Neural cell (in vitro differentiated cells): ENCODE measurements around the gene ECEL1. TPM values are rescaled to one million over a fixed set of nuclear protein-coding genes. Genes with fewer than 3 reads are reported as not detected.
"Not testable (repeated sequence)": the region's sequence is repeated elsewhere in the genome, so short reads cannot be mapped to it uniquely, and the experiment has no call there.

Experiments used
- H2AFZ ChIP-seq: fragments of 200-600, 300-800 bp; sonication (generic), shearing (Covaris generic); 2 replicates; pipeline ENCODE4 v1.6.0; 2014; ENCODE audit warnings: low read depth, mild to moderate bottlenecking, antibody characterized with exemption, low read length, moderate library complexity
- H3F3A ChIP-seq: fragments of 200-600 bp; shearing (Covaris generic); 2 replicates; pipeline ENCODE4 v1.6.1; 2016; ENCODE audit warnings: mild to moderate bottlenecking, moderate library complexity, mixed read lengths, antibody characterized with exemption, low read length; ENCODE audit not compliant: insufficient read depth, poor library complexity, severe bottlenecking
- H3K27ac ChIP-seq: fragments of 200-600, 300-800 bp; sonication (generic), shearing (Covaris generic); 2 replicates; pipeline ENCODE4 v1.5.1; 2014; ENCODE audit warnings: mild to moderate bottlenecking, low read length, moderate library complexity
- H3K27me3 ChIP-seq: fragments of 300-800, 200-600 bp; sonication (generic), shearing (Covaris generic); 2 replicates; pipeline ENCODE4 v1.6.0; 2014; ENCODE audit warnings: mild to moderate bottlenecking, low read depth, low read length, moderate library complexity; ENCODE audit not compliant: insufficient read depth
- H3K36me3 ChIP-seq: fragments of 300-800, 200-600 bp; sonication (generic), shearing (Covaris generic); 2 replicates; pipeline ENCODE4 v1.5.1; 2014; ENCODE audit warnings: mild to moderate bottlenecking, antibody characterized with exemption, low read length, moderate library complexity; ENCODE audit not compliant: insufficient read depth
- H3K4me2 ChIP-seq: fragments of 300-800, 200-600 bp; sonication (generic), shearing (Covaris generic); 2 replicates; pipeline ENCODE4 v1.6.0; 2014; ENCODE audit warnings: mild to moderate bottlenecking, low read length
- H3K4me3 ChIP-seq: fragments of 300-800, 200-600 bp; sonication (generic), shearing (Covaris generic); 2 replicates; pipeline ENCODE4 v1.5.1; 2014; ENCODE audit warnings: mild to moderate bottlenecking, low read length, moderate library complexity
- H3K79me2 ChIP-seq: fragments of 200-600 bp; shearing (Covaris generic); replicated peaks from 2 replicates; pipeline ENCODE4 v1.6.0; 2014; ENCODE audit warnings: mild to moderate bottlenecking, low read length, moderate library complexity; ENCODE audit not compliant: insufficient read depth
- H3K9ac ChIP-seq: fragments of 300-800, 200-600 bp; sonication (generic), shearing (Covaris generic); 2 replicates; pipeline ENCODE4 v1.6.1; 2016; ENCODE audit warnings: mild to moderate bottlenecking, low read length, mixed read lengths
- H3K9me2 ChIP-seq: fragments of 200-600 bp; shearing (Covaris generic); 2 replicates; pipeline ENCODE4 v1.6.1; 2016; ENCODE audit warnings: mild to moderate bottlenecking, low read length, mixed read lengths; ENCODE audit not compliant: insufficient read depth
- H3K9me3 ChIP-seq: fragments of 200-600, 300-800 bp; sonication (generic), shearing (Covaris generic); 2 replicates; pipeline ENCODE4 v1.6.1; 2016; ENCODE audit warnings: mild to moderate bottlenecking, mixed run types, low read length, moderate library complexity, mixed read lengths
- H4K20me1 ChIP-seq: fragments of 200-600 bp; shearing (Covaris generic); 2 replicates; pipeline ENCODE4 v1.6.1; 2016; ENCODE audit warnings: mild to moderate bottlenecking, mixed run types; ENCODE audit not compliant: insufficient read depth
- EP300 ChIP-seq: fragments of 450-650 bp; conservative IDR thresholded peaks from 2 replicates; pipeline ENCODE4 v1.6.1; 2014; ENCODE audit warnings: antibody characterized with exemption, mild to moderate bottlenecking, moderate library complexity; ENCODE audit not compliant: poor library complexity, severe bottlenecking
- EZH2 ChIP-seq: fragments of 200-600, 300-800 bp; shearing (Covaris generic), sonication (generic); IDR thresholded peaks from 2 replicates; pipeline ENCODE4 v1.6.1; 2014; ENCODE audit warnings: antibody characterized with exemption, low read length, borderline replicate concordance, mild to moderate bottlenecking; ENCODE audit not compliant: insufficient read depth, poor library complexity, severe bottlenecking
- MXI1 ChIP-seq: fragments of 450-650 bp; conservative IDR thresholded peaks from 2 replicates; pipeline ENCODE4 v1.6.1; 2014; ENCODE audit warnings: antibody characterized with exemption, mild to moderate bottlenecking; ENCODE audit not compliant: poor library complexity, severe bottlenecking
- POLR2AphosphoS5 ChIP-seq: IDR thresholded peaks from 2 replicates; pipeline ENCODE4 v1.6.1; 2012
- RAD21 ChIP-seq: fragments of 450-650 bp; conservative IDR thresholded peaks from 2 replicates; pipeline ENCODE4 v1.6.1; 2014; ENCODE audit warnings: antibody characterized with exemption, mild to moderate bottlenecking, moderate library complexity
- SMC3 ChIP-seq: fragments of 450-650 bp; conservative IDR thresholded peaks from 2 replicates; pipeline ENCODE4 v1.6.1; 2014; ENCODE audit warnings: antibody characterized with exemption, mild to moderate bottlenecking, moderate library complexity; ENCODE audit not compliant: poor library complexity
- TAF1 ChIP-seq: IDR thresholded peaks from 2 replicates; pipeline ENCODE4 v1.6.1; 2012; ENCODE audit warnings: low read depth
- polyA plus RNA-seq: library from polyadenylated mRNA; depleted of rRNA; stranded (reverse); fragments of >200 nt; gene quantifications from 2 replicates; pipeline ENCODE4 v1.2.3, GENCODE V29; 2014
- TF ChIP-seq, protein P1 (sequence below): fragments of 450-650 bp; IDR thresholded peaks from 2 replicates; pipeline ENCODE4 v1.5.1; 2014; ENCODE audit warnings: antibody characterized with exemption, mild to moderate bottlenecking, moderate library complexity; ENCODE audit not compliant: poor library complexity, severe bottlenecking
- TF ChIP-seq, protein P2 (sequence below): IDR thresholded peaks from 2 replicates; pipeline ENCODE4 v1.6.1; 2012; ENCODE audit warnings: borderline replicate concordance

The ECEL1 gene
- polyA plus RNA-seq, 1 donor from 2014 or later: 60.9 TPM

DNA sequence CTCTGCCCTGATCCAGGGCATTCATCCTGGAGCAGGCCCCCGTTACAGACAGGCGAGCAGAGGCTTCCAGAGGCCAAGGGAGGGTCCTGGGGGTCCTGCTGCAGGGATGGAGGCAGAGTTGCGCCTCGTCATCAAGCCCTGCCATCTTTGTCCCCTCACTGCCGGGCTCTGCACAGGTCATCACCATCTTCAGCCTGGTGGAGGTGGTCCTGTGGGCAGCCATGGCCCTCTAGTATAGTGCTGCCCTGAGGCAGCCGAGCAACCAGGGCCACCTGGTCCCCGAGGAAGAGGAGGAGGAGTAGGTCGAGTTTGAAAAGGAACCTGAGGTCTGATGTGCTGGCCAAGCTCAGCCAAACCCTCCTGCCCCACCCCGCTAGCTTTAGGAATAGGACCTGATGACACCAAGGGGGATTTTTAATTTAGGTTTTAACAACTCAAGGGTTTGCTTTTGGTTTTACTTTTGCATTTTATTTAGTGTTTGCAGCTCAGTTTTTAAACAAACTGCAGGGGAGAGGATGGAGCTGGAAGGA is 40.5 kb downstream of the ECEL1 start:
- Histone ChIP-seq H2AFZ (no peak overlapping the region), H3K27me3 (no peaks in the 10 kb centered on the region), H3K4me2 (no peak overlapping the region), H4K20me1 (no peaks in the 10 kb centered on the region), H3K27ac (no peak overlapping the region), H3K9me3 (no peaks in the 10 kb centered on the region), H3K9ac (no peak overlapping the region), H3K79me2 (no peaks in the 10 kb centered on the region), H3K9me2 (no peaks in the 10 kb centered on the region), H3K4me3 (no peak overlapping the region), H3F3A (no peaks in the 10 kb centered on the region), H3K36me3 (no peaks in the 10 kb centered on the region)
- TF ChIP-seq EP300 (no peak), MXI1 (no peak), TAF1 (no peak), EZH2 (no peak), SMC3 (no peak), RAD21 (no peak), POLR2AphosphoS5 (no peak)
- TF ChIP-seq, protein P1, sequence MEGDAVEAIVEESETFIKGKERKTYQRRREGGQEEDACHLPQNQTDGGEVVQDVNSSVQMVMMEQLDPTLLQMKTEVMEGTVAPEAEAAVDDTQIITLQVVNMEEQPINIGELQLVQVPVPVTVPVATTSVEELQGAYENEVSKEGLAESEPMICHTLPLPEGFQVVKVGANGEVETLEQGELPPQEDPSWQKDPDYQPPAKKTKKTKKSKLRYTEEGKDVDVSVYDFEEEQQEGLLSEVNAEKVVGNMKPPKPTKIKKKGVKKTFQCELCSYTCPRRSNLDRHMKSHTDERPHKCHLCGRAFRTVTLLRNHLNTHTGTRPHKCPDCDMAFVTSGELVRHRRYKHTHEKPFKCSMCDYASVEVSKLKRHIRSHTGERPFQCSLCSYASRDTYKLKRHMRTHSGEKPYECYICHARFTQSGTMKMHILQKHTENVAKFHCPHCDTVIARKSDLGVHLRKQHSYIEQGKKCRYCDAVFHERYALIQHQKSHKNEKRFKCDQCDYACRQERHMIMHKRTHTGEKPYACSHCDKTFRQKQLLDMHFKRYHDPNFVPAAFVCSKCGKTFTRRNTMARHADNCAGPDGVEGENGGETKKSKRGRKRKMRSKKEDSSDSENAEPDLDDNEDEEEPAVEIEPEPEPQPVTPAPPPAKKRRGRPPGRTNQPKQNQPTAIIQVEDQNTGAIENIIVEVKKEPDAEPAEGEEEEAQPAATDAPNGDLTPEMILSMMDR: no peak
- TF ChIP-seq, protein P2, sequence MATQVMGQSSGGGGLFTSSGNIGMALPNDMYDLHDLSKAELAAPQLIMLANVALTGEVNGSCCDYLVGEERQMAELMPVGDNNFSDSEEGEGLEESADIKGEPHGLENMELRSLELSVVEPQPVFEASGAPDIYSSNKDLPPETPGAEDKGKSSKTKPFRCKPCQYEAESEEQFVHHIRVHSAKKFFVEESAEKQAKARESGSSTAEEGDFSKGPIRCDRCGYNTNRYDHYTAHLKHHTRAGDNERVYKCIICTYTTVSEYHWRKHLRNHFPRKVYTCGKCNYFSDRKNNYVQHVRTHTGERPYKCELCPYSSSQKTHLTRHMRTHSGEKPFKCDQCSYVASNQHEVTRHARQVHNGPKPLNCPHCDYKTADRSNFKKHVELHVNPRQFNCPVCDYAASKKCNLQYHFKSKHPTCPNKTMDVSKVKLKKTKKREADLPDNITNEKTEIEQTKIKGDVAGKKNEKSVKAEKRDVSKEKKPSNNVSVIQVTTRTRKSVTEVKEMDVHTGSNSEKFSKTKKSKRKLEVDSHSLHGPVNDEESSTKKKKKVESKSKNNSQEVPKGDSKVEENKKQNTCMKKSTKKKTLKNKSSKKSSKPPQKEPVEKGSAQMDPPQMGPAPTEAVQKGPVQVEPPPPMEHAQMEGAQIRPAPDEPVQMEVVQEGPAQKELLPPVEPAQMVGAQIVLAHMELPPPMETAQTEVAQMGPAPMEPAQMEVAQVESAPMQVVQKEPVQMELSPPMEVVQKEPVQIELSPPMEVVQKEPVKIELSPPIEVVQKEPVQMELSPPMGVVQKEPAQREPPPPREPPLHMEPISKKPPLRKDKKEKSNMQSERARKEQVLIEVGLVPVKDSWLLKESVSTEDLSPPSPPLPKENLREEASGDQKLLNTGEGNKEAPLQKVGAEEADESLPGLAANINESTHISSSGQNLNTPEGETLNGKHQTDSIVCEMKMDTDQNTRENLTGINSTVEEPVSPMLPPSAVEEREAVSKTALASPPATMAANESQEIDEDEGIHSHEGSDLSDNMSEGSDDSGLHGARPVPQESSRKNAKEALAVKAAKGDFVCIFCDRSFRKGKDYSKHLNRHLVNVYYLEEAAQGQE: no peak

DNA sequence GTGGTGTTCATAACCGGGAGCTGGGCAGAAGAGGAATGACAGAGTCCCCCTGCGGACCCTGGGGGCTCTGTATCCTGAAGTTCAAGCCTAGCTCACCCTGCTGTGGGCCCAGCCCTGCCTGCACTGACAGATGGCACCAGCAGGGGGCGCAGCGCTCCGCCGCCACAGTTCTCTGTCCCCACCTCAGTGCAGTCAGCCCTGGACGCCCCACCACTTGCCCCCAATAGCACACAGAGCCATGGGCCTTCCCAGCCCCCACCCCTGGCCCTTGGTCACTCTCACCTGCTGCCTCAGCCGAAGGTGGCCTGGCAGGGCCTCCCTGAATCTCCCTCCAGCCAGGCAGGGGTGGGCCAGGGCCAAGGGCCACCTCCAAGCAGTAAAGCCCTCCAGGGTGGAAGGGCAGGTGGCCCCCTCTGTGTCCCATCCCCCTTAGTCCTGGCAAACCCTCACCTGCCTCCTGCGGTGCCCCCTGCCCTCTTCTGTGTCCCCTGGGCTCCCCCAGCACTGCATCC is 41.3 kb downstream of the ECEL1 start:
- not testable (repeated sequence) for H3K79me2 ChIP-seq, H2AFZ ChIP-seq, H3K27ac ChIP-seq, H3F3A ChIP-seq, H3K9ac ChIP-seq, H3K27me3 ChIP-seq, H3K4me2 ChIP-seq, H3K9me2 ChIP-seq, H3K36me3 ChIP-seq, H4K20me1 ChIP-seq, H3K4me3 ChIP-seq, H3K9me3 ChIP-seq
- TF ChIP-seq RAD21: peak; percentile 55
- TF ChIP-seq, protein P1: peak; percentile 45
- TF ChIP-seq SMC3: peak; percentile 70

DNA sequence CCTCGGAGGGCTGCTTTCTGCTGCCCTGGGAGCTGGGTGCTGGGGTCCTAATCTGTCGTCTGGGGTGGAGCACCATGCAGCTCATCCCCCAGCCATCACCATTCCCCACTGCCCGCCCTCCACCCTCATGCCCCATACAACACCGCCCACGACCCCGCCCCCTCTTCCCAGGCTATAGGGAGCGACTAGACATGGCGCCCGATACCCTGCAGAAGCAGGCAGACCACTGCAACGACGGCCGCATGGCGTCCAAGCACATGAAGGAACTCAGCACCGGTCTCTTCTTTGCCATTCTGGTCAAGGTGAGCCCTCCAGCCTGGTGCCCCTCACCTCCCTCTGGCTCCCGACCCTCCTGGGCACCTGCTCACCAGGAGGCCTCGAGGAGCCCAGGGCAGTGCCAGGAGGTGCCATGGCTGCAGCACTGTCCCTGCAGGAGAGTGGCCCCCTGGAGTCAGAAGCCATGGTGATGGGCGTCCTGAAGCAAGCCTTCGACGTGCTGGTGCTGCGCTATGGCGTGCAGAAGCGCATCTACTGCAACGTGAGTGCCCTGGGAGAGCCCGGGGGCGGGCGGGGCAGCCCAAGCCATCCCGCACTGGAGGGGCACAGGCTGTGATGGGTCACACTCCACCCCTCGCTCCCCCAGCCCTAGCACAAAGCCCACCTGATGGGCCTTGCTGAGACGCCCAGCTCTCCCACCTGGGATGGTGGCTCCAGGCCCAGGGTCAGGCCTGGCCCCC is 42.3 kb downstream of the ECEL1 start:
- H3F3A ChIP-seq, H3K27me3 ChIP-seq, H3K9me2 ChIP-seq, H3K79me2 ChIP-seq, H3K9me3 ChIP-seq, H2AFZ ChIP-seq, H3K4me2 ChIP-seq, H3K36me3 ChIP-seq, H3K4me3 ChIP-seq, H3K9ac ChIP-seq, H3K27ac ChIP-seq, H4K20me1 ChIP-seq: not testable (repeated sequence)
